Esophagus squamous epithelium (tissue), 5 donors: ENCODE data around the gene MAP3K7. TPM values are rescaled to one million over a fixed set of nuclear protein-coding genes. Genes with fewer than 3 reads are reported as not detected.

Experiments
- DNase-seq: peaks from one replicate; lab custom pipeline; 2025; lab: John Stamatoyannopoulos, UW
- H3K27ac ChIP-seq, 4 donors: fragments of 200-600 bp; sonication (generic); one replicate each; pipeline ENCODE4 v1.5.1; 2016 to 2019; ENCODE audit warnings: mild to moderate bottlenecking in 1 of 4
- H3K27me3 ChIP-seq, 4 donors: fragments of 200-600 bp; sonication (generic); 1 replicate in 3 of 4; 2 replicates in 1 of 4; pipeline versions ENCODE4 v1.5.1 to v1.6.0; 2017 to 2021; ENCODE audit warnings: antibody characterized with exemption in 1 of 4
- H3K36me3 ChIP-seq, 3 donors: fragments of 200-600 bp; sonication (generic); one replicate each; pipeline ENCODE4 v1.5.1; 2016 to 2019
- H3K4me1 ChIP-seq, 3 donors: fragments of 200-600 bp; sonication (generic); one replicate each; pipeline ENCODE4 v1.5.1; 2017 to 2019
- H3K4me3 ChIP-seq, 4 donors: fragments of 200-600 bp; sonication (generic); 1 replicate in 3 of 4; 2 replicates in 1 of 4; pipeline ENCODE4 v1.5.1; 2016 to 2019; ENCODE audit warnings: mild to moderate bottlenecking in 2 of 4, moderate library complexity in 1 of 4
- H3K9me3 ChIP-seq, 3 donors: fragments of 200-600 bp; sonication (generic); one replicate each; pipeline ENCODE4 v1.5.1; 2016 to 2019
- CTCF ChIP-seq, 6 experiments: fragments of 450-650 bp in 4 of 6; fragments of 200-600 bp in 2 of 6; sonication (generic) in 2 of 6; IDR thresholded peaks; one replicate each; pipeline ENCODE4 v1.5.1; 2016 to 2019; ENCODE audit warnings: antibody characterized with exemption in 6 of 6, mild to moderate bottlenecking in 4 of 6, moderate library complexity in 4 of 6
- POLR2A ChIP-seq, 4 donors: fragments of 450-650 bp; IDR thresholded peaks; one replicate each; pipeline ENCODE4 v1.6.1; 2017; ENCODE audit warnings: antibody characterized with exemption in 4 of 4, mild to moderate bottlenecking in 4 of 4, moderate library complexity in 3 of 4
- WGBS, 2 donors: methylation state at CpG; one replicate each; pipeline ENCODE4 v1.1.5; 2018; 5-methylcytosine and 5-hydroxymethylcytosine counted together
- intact Hi-C: fragments of 100-400 bp; cut with DNase I; formaldehyde crosslinking; loops from one replicate; pipeline ENCODE4 v1.15.0; 2022
- total RNA-seq, 4 donors: library from RNA; depleted of rRNA; stranded (reverse); fragments of >200 nt; gene quantifications; one replicate each; pipeline ENCODE4 v1.1.0, GENCODE V29; 2016
- donor health status: DM: yes; HTN: yes; CAD: no.

The MAP3K7 gene
- 10 to 100 TPM; 10.0 to 24.0 (median 17.2) TPM for total RNA-seq

GRCh38 chr6:90586836-90587638, at the start of gene MAP3K7:
MAP3K7 (minus strand) TSS chr6:90587072; CDS start chr6:90586883, 189 bp downstream.
- WGBS, 2 donors = 0 to 1% methylated on average over 21 to 23 of the region's 58 CpGs
- H3K4me1 ChIP-seq = peaks cover 3 to 43% (median 15%) of the 10 kb centered on the region in 3 donors
- peak; percentile 91 for DNase-seq
- peak within 1 kb of the TSS; percentile 90 to 93 (median 92) for H3K27ac ChIP-seq
- H3K36me3 ChIP-seq = no peaks in the 10 kb centered on the region
- no peaks in the 10 kb centered on the region for H3K9me3 ChIP-seq
- H3K4me3 ChIP-seq = peak within 1 kb of the TSS; percentile 72 to 94 (median 79)
- TF ChIP-seq CTCF (IDR thresholded peaks at IDR 0.05) = no peak
- peak in 2 of 4 donors; percentile 64 to 77 for TF ChIP-seq POLR2A (IDR thresholded peaks at IDR 0.05)
- intact Hi-C loops = no loop called here
- H3K27me3 ChIP-seq = peaks cover 0 to 3% (median 0%) of the 10 kb centered on the region in 4 donors

DNA sequence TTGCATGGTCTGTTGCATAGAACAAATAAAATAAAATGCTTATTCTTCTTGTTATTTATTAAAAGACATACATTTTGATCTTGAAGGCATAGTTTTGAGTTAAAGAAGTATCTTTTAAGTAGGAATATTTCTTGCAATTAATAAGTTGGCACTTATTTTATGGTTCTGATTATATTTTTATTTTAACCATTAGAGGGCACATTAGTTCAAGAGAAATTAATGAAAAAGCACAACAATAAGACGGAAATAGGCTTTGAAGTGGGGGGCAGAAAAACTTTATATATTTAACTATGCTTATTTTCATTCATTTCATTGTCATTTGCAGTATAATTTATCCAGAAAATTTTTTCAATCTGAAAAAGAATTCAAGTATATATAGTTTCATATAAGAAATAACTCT, 44.2 kb upstream of the MAP3K7 start:
- TF ChIP-seq CTCF (IDR thresholded peaks at IDR 0.05) (no peak), POLR2A (IDR thresholded peaks at IDR 0.05) (no peak)
- 5 to 6% methylated on average over 1 of the region's 1 CpG for WGBS, 2 donors
- no peaks in the 10 kb centered on the region for H3K4me1 ChIP-seq
- no peaks in the 10 kb centered on the region for H3K36me3 ChIP-seq
- H3K4me3 ChIP-seq = no peak overlapping the region
- no peak overlapping the region for H3K27ac ChIP-seq
- H3K9me3 ChIP-seq = no peaks in the 10 kb centered on the region
- no peaks in the 10 kb centered on the region for H3K27me3 ChIP-seq
- intact Hi-C loops = no loop called here
- no peak for DNase-seq

GRCh38 chr6:90621581-90621980, 34.7 kb upstream of the MAP3K7 start:
- TF ChIP-seq POLR2A (IDR thresholded peaks at IDR 0.05) (no peak), CTCF (IDR thresholded peaks at IDR 0.05) (no peak)
- no peak overlapping the region for H3K4me3 ChIP-seq
- no peaks in the 10 kb centered on the region for H3K9me3 ChIP-seq
- H3K4me1 ChIP-seq = no peaks in the 10 kb centered on the region
- H3K27ac ChIP-seq = no peak overlapping the region
- intact Hi-C loops = no loop called here
- H3K27me3 ChIP-seq = peaks cover 0 to 47% (median 0%) of the 10 kb centered on the region in 4 donors
- WGBS, 2 donors = 75 to 86% methylated on average over 2 of the region's 2 CpGs
- no peaks in the 10 kb centered on the region for H3K36me3 ChIP-seq
- no peak for DNase-seq

DNA sequence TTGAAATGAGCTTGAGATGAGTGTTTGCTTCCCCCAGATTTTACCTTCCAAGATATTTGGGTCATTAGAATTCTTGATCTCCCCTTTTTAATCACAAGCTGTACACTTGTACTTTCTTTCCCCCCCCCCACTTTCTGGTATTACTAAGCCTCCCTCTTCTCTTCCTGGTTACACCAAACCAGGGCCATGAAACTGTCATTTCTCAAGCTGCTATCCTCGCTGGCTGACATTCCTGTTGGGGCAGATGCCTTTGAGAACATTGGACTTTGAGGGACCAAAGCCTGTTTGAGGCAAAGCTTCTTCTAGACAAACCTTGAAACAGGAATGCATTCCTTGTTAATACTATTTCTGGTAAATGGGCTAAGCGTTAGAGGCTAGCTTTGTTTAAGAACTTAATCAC, 32.3 kb upstream of the MAP3K7 start:
- intact Hi-C loops = no loop called here
- TF ChIP-seq CTCF (IDR thresholded peaks at IDR 0.05) (no peak), POLR2A (IDR thresholded peaks at IDR 0.05) (no peak)
- 31 to 39% methylated on average over 2 of the region's 2 CpGs for WGBS, 2 donors
- Histone ChIP-seq H3K27me3 (peaks cover 0 to 71% (median 0%) of the 10 kb centered on the region in 4 donors), H3K9me3 (no peaks in the 10 kb centered on the region), H3K27ac (no peak overlapping the region), H3K4me1 (no peaks in the 10 kb centered on the region), H3K4me3 (no peak overlapping the region), H3K36me3 (no peaks in the 10 kb centered on the region)
- no peak for DNase-seq

GRCh38 chr6:90612313-90612680, 25.4 kb upstream of the MAP3K7 start:
- intact Hi-C loops = no loop called here
- WGBS, 2 donors = 38 to 53% methylated on average over 6 of the region's 6 CpGs
- H3K27me3 ChIP-seq = peaks cover 0 to 89% (median 6%) of the 10 kb centered on the region in 4 donors

More at GRCh38 chr6:90612313-90612680, 25.4 kb upstream of the MAP3K7 start:
- no peak for DNase-seq
- no peaks in the 10 kb centered on the region for H3K36me3 ChIP-seq
- no peak overlapping the region for H3K27ac ChIP-seq
- H3K9me3 ChIP-seq = no peaks in the 10 kb centered on the region
- no peak overlapping the region for H3K4me3 ChIP-seq
- TF ChIP-seq CTCF (IDR thresholded peaks at IDR 0.05) (no peak), POLR2A (IDR thresholded peaks at IDR 0.05) (no peak)
- H3K4me1 ChIP-seq = peaks cover 0 to 28% (median 6%) of the 10 kb centered on the region in 3 donors
